Measurements from ENCODE around the gene LMAN1L.

GRCh38 chr15:74802862-74803447 is 9.7 kb upstream of the LMAN1L start:
- TF ChIP-seq EP300 (IDR thresholded peaks at IDR 0.05) (no peak), POLR2A (IDR thresholded peaks at IDR 0.05) (no peak), CTCF (IDR thresholded peaks at IDR 0.05) (no peak), POLR2AphosphoS5 (IDR thresholded peaks at IDR 0.05) (no peak)

All from upper lobe of left lung (tissue), 4 donors.